ENCODE measurements around the gene NHLRC2.
"Not testable (repeated sequence)": the region's sequence is repeated elsewhere in the genome, so short reads cannot be mapped to it uniquely, and the experiment has no call there.

Gene NHLRC2
- 30.1 to 55.1 (median 36.1) reads per million in 4 experiments for total RNA-seq

DNA sequence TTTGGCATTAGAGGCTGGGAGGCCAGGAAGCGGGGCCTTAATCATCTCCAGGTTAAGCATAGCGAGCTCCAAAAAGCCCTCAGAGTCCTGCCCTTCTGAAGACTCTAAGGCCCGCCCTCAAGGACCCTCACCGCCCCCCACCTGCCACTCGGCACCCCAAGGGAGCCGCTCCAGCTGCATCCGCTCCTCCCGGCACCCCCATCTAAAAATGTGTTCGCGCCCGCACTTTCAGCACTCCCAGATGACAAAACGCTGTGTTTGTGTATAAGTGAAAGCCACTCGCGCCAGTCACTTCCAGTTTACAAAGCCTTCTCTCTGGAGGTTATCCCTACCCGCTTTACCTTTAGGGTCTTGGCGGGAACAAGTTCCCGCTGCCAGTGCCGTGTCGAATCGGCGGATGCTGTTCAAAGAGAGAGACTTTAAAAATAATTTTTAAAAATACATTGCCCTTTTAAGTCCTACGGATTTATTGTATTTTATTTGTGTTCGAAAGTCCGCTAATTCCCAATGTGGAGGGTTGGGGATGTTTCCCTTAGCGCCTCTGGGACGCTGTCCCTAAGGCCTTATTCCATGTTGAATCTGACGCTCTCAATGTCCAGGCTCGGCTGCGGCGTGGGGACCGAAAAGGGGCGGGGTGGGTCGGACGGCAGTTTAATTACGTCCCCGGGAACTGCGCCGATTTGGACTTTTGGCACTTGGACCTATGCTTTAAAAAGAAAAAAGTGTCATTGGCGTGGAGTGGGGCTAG is at the start of gene NHLRC2, which contains the start of gene DCLRE1A:
TSS of gene NHLRC2 (plus strand) at position 649 of the 748 bp plus-strand sequence. CDS start 212 bp downstream, outside the sequence.
TSS of gene DCLRE1A (minus strand) at position 70 of the 748 bp plus-strand sequence. CDS start 900 bp downstream, outside the sequence.
- peak; percentile 37 for DNase-seq

- DNase-seq = no peak
Observed at GRCh38 chr10:113806503-113806902, 48.0 kb upstream of the NHLRC2 start.

DNA sequence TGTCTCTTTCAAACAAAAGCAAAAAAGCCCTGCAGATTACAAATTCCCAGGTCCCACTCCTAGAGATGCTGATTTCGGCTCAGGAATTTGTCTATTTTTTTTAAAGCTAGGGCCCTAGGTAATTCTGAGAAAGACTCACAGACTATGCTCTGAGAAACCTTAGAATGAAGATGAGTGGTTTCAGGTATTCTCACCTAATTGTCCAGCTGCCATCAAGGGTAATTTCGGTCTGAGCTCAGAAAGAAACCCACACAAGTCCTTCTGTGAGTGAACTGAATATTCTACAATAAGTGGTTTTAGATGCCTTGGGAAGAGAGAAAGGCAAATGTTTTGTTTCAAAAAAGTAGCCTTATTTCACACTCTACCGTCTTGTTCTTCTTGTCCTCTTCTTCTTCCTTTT is 46.3 kb upstream of the NHLRC2 start:
- DNase-seq = no peak

DNA sequence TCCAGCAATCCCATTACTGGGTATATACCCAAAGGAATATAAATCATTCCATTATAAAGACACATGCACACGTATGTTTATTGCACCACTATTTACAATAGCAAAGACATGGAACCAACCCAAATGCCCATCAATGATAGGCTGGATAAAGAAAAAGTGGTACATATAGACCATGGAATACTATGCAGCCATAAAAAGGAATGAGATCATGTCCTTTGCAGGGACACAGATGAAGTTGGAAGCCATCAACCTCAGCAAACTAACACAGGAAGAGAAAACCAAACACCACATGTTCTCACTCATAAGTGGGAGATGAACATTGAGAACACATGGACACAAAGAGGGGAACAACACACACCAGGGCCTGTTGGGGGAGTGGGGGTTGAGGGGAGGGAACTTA is 39.8 kb upstream of the NHLRC2 start:
- not testable (repeated sequence) for DNase-seq

GRCh38 chr10:113819989-113820388 is 34.5 kb upstream of the NHLRC2 start:
- no peak for DNase-seq

DNA sequence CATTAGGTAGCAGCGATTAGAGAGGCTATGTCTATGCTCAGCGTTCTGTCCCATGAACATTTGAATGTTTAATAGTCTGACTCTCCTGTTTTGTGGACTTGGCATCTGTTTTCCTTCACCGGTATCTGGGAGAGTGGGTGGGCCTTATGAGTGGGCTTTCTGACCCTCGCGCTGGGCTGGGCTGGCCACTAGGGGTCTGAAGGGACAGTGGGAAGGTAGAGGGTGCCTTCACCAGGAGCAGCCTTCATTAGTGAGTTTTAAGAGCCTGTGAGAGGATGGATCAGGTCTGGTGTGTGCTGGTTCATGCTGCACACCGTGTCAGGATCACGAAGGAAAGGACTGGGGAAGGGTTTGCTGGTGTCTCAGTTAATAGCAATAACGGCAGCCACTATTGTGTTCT is 34.0 kb upstream of the NHLRC2 start:
- no peak for DNase-seq

GRCh38 chr10:113821306-113821705 is 33.2 kb upstream of the NHLRC2 start:
- DNase-seq = not testable (repeated sequence)

DNA sequence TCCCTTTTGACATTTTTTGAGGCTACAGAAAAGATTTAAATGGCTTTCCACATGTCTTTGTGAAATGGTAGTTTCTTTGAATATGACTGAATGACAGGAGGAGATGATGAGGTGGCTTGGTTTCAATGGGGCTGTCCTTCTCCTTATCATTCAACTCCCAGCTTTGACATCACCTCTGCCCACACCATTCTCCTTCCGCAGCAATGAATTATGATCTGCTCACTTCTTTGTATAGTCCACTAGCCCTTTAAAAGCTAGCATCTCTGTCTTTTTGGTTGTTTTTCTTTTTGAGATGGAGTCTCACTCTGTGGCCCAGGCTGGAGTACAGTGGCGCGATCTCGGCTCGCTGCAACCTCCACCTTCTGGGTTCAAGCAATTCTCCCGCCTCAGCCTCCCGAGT is 32.3 kb upstream of the NHLRC2 start:
- no peak for DNase-seq

DNA sequence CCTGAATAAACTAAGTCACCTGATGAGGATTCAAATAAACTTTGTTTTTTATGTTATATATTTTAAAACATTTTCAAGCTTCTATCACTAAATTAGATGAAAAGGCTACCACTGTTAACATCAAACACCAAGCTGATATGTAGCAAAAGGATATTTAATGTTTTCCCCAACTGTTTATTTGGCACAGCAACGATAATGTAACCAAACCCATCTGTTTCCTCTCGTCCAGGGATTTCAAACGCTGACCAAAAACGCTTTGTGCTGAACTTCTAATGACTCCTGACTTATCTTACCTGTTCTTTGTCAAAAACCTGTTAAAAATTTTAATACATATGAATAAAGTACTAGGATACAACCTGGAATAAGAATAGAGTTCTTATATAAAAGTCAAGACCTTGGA is 31.1 kb upstream of the NHLRC2 start:
- no peak for DNase-seq

- DNase-seq = no peak
Observed at GRCh38 chr10:113825791-113826190, 28.7 kb upstream of the NHLRC2 start.

DNA sequence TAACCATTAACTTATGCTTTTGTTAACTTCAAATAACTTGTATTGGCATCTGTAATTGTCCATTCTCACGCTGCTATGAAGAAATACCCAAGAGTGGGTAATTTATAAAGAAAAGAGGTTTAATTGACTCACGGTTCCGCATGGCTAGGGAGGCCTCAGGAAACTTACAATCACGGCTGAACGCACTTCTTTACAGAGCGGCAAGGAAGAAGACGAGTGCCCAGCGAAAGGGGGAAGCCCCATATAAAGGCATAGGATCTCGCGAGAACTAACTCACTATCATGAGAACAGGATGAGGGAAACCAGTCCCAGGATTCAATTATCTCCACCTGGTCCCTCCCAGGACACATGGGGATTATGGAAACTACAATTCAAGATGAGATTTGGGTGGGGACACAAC is 25.9 kb upstream of the NHLRC2 start:
- not testable (repeated sequence) for DNase-seq

DNA sequence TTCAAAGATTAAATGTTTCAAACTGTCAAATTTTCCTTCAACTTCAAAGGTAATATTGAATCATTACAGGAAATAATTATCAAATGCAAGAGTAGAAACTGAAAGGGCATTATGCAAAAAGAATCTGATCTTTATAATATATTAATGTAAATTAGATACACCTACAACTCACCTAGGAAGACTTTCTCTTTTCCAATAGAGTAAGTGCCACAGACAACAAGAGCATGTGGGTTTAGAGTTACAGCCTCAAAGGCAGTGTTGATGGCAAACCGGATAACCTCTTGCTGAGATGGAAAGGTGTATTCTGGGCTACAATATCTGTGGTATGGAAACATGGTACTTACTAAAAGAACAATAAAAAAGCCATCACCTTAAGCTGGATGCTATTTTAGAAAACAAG is 12.3 kb upstream of the NHLRC2 start:
- DNase-seq = no peak

DNA sequence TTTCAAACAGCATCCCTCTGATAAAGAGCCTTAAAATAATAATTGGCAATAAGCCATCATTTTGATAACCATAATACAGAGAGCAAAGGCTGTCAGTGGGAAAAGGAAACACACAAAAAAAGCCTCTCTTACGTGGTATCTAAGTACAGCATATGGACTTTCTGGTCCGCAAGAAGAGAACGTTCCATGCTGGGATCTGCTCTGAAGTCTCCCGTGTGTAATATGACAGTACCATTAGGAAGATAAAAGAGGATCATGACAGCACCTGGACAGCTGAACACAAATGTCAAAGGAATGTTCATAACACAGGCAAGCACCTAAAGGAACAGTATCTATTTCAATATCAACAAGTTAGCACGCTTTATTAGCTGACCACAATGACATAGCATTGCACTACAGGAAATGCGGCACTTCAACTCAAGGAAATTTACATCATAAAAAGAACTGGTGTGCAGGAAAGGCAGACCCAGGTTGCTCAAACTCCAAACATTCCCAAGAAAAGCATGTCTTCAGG is 10.4 kb upstream of the NHLRC2 start:
- no peak for DNase-seq

- DNase-seq = no peak
Observed at GRCh38 chr10:113846036-113846435, 8.4 kb upstream of the NHLRC2 start.

DNA sequence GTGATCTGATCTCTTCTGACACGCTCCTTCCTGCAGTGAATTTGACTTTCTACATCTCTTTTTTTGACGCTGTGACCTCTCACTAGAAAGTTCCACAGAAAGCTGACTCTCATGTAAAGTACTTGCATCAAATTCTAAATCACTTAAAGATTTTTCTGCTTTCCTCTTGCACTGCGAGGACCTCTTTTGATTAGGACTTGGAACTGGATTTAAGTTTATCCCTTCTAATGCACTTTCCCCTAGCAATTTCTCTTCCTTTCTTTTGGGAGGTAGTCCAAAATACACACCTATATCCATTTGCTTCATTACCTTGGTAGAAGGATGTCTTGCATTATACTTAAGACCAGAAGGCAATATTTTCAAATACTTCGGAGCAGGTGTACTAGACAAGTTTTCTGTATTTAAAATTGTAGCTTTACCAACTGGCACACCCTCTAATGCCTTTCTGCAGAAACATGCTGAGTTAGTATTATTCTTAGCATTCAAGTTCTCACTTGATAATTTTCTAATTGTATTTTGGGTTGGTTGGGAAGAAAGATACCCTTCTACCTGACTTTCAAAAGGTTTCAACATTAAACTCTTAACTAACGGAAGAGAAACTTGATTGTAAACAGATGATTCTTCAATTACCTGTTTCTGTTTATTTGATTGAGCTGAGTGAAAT is 5.2 kb upstream of the NHLRC2 start:
- DNase-seq = no peak

DNA sequence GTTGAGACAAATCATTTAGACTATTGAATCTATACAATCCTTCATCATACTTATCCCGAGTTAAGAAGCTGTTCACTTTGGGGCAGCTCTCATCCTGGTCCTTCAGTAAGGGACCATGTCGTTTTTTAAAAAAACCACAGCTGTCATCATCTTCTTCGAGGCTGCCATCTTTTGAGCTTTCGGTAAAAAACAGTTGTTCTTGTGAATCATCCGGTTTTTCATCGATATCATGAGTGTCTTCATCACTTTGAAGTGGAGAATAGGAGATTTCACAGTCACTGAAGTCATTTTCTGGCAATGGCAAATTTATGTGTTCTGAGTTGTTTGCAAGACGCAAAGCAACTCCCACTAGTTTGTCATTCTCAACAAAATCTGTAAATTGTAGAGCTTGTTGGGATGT is 4.5 kb upstream of the NHLRC2 start:
- no peak for DNase-seq

DNA sequence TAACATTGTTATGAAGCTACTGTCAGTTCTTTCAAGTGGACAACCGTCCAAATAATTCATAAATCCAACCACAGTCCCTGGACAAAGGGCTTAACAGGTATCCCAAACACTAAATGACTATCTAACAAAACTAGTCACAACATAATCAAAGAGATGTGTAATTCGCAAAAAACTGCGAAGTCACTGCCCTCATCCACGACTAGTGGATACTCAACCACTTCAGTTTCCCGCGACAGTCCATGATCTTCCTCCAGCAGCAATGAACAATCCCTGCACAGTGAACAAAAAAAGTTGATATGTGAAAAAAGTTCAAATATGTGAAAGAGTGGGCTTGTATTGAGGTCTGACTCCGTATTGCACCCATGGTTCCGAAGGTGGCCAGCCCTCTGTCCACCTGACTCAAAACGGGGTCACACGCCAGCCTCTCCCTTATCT is 866 bp upstream of the NHLRC2 start:
- no peak for DNase-seq

DNA sequence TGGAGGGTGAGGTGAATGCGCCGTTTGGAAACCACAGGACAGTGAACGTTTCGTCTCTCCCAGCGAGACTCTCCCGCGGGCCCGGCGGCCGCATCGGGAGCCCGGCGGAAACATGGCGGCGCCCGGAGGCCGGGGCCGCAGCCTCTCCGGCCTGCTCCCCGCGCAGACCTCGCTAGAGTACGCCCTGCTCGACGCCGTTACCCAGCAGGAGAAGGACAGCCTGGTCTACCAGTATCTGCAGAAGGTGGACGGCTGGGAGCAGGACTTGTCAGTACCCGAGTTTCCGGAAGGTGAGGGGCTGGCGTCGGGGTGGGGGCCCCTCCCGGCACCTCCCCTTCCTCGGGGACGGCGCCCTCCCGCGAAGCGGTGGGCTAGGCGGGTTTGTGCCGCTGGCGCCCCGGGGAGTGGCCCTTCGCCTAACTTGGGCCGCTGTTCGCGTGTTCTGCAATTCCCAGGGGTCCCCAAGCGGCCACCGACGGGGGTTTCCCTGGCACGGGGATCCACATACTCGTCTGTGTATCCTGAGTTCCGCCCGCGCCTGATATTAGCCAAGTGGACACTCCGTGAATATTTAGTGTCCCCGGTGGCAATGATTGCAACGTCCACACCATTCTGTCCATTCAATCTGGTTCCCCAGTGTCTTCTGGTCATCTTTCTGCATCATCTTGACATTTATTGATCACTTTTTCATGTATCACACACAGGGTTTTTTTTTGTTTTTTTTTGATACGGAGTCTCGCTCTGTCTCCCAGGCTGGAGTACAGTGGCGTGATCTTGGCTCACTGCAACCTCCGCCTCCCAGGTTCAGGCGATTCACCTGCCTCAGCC is 514 bp downstream of the NHLRC2 start:
- peak; percentile 26 for DNase-seq

GRCh38 chr10:113856563-113856962 is 2.1 kb downstream of the NHLRC2 start:
- no peak for DNase-seq

GRCh38 chr10:113857210-113857609 is 2.7 kb downstream of the NHLRC2 start:
- DNase-seq = no peak

DNA sequence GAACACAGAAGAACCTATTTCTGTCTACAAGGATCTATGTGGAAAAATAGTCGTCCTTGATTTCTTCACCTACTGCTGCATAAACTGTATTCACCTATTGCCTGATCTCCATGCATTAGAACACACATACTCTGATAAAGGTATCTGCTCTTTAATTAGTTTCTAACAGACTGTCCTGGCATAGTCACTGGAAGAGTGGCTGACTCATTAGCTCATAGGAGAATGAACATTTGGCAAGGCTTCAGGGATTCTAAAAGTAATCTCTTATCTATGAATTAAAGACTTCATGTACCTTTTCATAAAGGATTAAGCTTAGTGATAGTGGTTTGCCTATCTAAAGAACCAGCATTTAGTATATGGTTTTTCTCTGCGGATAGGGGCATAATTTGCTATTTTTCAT is 4.1 kb downstream of the NHLRC2 start:
- DNase-seq = no peak

DNA sequence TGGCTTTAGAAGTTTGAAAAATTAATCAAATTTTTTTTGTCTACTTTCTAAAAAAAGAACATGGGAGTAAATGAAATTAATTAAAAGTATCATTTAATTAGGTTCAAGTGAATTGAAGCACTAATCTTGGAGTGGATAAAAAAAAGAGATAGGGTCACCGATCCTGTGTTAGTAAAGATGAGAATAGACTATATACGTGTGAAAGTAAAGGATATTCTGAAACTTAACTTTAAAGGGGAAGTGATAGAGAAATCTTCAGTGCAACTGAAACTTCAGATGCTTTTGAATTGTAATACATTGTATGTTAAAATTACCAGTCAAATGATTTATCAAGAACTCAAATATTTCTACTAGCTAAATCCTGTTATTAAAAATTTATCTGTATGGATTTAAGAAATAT is 4.8 kb downstream of the NHLRC2 start:
- DNase-seq = no peak

- no peak for DNase-seq
Observed at GRCh38 chr10:113865901-113866300, 11.4 kb downstream of the NHLRC2 start.

Measured in effector CD8-positive, alpha-beta T cell (primary cell).